Mucosa of descending colon (tissue), 3 donors: Measurements from ENCODE around the gene ASB2. TPM values are rescaled to one million over a fixed set of nuclear protein-coding genes. Genes with fewer than 3 reads are reported as not detected.
A peak's percentile ranks its signal among the peaks of the same experiment; 100 is the strongest.

Source experiments
- ATAC-seq: fragments of 200-7000 bp; cut with Tn5 transposase; one replicate; pipeline ENCODE4 v1.9.1; 2020; ENCODE audit warnings: mild to moderate bottlenecking, moderate library complexity
- DNase-seq, 3 donors: peaks; one replicate each; pipeline ENCODE4 v3.0.0-alpha.2; 2020
- H3K36me3 ChIP-seq: fragments of 200-600 bp; one replicate; pipeline ENCODE4 v1.8.0; 2021; ENCODE audit warnings: low read depth, mild to moderate bottlenecking
- H3K4me1 ChIP-seq: fragments of 200-600 bp; one replicate; pipeline ENCODE4 v1.8.0; 2021; ENCODE audit warnings: low read depth, mild to moderate bottlenecking
- H3K4me3 ChIP-seq: fragments of 200-600 bp; one replicate; pipeline ENCODE4 v1.8.0; 2021; ENCODE audit warnings: mild to moderate bottlenecking
- H3K9me3 ChIP-seq: fragments of 200-600 bp; one replicate; pipeline ENCODE4 v1.8.0; 2021; ENCODE audit warnings: mild to moderate bottlenecking
- CTCF ChIP-seq: fragments of 200-600 bp; IDR thresholded peaks from one replicate; pipeline ENCODE4 v1.8.0; 2022; ENCODE audit warnings: antibody characterized with exemption, mild to moderate bottlenecking
- intact Hi-C, 2 donors: fragments of 100-400 bp; cut with DNase I in 1 of 2; cut with micrococcal nuclease in 1 of 2; formaldehyde crosslinking; loops; one replicate each; pipeline versions ENCODE4 v1.11.0 to v1.11.1; 2022; cut with DNase I, micrococcal nuclease
- total RNA-seq, 3 donors: library from RNA; stranded (reverse); fragmentation: NEBNext Ultra II Directional in 2 of 3; extraction: Animal tissue kit (Norgen Biotek cat#: 25700) in 2 of 3; gene quantifications; one replicate each; pipeline versions ENCODE4 v1.2.1 to v1.2.4, GENCODE V29; 2021 to 2023
- donor health status: DM: no; HTN: no; CAD: no; lungs with moderate emphysema.
- donor health status: DM: no; HTN: no; CAD: no.
- donor health status: DM: no; HTN: yes; CAD: no.

Gene ASB2
- total RNA-seq, 3 donors from 2014 or later: 5.2 to 89.1 (median 8.8) TPM

DNA sequence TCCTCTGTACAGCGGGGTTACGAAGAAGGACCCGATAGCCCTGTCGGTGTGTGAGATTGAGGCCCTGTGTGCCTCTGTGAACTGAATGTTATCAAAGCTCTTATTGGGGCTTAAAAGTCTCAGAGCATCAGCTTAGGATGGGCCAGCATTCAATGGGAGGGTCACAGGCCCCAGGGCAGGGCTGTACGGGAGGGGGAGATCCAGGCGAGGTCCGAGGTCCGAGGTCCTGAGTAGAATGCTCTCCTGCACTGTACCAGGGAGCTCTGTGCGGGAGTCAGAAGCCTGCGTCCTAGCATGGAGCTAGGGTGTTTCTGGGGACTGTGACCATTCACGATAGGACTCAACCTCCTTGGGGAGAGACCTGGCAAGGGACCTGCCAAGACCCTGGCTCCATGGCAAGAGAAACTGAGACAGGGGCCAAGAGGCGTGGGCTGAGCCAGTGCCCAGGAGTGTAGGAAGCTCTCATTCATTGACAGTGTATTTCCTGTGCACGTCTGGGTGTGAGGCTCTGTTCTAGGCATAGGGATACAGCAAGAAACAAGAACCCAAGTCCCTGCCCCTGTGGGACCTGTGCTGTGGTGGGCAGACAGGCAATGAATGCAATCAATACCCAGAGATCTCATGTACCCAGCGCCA, 61.2 kb downstream of the ASB2 start:
- Histone ChIP-seq H3K4me1 (no peaks in the 10 kb centered on the region), H3K9me3 (no peaks in the 10 kb centered on the region), H3K4me3 (no peak overlapping the region), H3K36me3 (no peaks in the 10 kb centered on the region)
- ATAC-seq: no peak
- no peak for TF ChIP-seq CTCF
- intact Hi-C loops: no loop called here
- DNase-seq: peak in 1 of 3 donors; percentile 9

DNA sequence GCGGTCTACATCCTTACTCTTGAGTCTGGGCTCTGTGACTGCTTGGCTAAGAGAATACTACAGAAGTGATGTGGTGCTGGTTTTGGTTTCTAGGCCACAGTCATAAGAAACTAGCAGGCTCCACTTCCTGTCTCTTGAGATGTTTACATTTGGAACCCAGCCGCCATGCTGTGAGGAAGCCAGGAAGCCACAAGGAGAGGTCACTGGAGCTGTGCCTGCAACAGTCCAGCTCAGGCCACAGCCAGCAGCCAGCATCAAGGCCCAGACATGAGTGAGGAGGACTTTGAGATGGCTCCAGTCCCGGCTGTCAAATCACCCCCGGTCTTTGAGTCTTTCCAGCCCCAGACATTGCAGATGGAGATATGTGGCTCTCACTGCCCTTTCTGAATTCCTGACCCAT, 62.1 kb downstream of the ASB2 start:
- intact Hi-C loops: no loop called here
- Histone ChIP-seq H3K36me3 (no peaks in the 10 kb centered on the region), H3K9me3 (no peaks in the 10 kb centered on the region), H3K4me1 (no peaks in the 10 kb centered on the region), H3K4me3 (no peak overlapping the region)
- no peak for ATAC-seq
- no peak for DNase-seq
- no peak for TF ChIP-seq CTCF

- Histone ChIP-seq H3K36me3 (no peaks in the 10 kb centered on the region), H3K9me3 (no peaks in the 10 kb centered on the region), H3K4me3 (no peak overlapping the region), H3K4me1 (no peaks in the 10 kb centered on the region)
- DNase-seq: no peak
- TF ChIP-seq CTCF: no peak
- intact Hi-C loops: no loop called here
- no peak for ATAC-seq
These were observed 63.6 kb downstream of the ASB2 start for GRCh38 chr14:93912782-93913181.

DNA sequence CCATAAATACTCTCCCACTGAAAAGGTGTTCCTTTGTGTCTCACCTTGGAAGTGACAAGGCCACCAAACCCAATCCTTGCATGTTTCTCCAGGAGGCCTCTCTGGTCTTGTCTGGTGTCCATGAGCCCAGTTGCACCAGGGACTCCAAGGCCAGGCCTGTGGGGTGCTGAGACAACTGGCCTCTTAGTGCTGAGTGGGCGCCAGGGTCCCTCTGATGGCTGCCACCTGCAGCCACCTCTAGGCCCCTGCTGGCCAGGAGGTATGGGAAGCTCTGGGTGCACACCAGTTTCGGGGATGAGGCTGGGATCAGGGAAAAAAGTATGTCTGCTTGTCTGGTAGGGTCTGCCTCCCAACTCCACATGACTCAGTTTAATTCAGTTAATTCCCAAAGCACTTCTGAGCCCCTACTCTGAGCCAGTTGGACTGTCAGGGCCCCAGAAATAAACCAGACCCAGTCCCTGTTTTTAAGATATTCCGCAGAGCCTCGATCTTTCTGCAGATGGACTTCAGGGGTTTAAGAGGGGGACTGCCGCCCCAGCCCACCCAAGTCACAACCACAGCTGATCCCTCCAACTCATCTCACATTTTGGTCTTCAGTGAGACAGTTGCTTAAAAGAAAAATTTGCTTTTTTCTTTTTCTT, 64.3 kb downstream of the ASB2 start:
- Histone ChIP-seq H3K4me1 (no peaks in the 10 kb centered on the region), H3K9me3 (no peaks in the 10 kb centered on the region), H3K4me3 (no peak overlapping the region), H3K36me3 (no peaks in the 10 kb centered on the region)
- ATAC-seq: no peak
- TF ChIP-seq CTCF: no peak
- DNase-seq: no peak
- intact Hi-C loops: no loop called here

GRCh38 chr14:93909429-93910128, 66.8 kb downstream of the ASB2 start:
- Histone ChIP-seq H3K4me3 (no peak overlapping the region), H3K36me3 (no peaks in the 10 kb centered on the region), H3K9me3 (no peaks in the 10 kb centered on the region), H3K4me1 (no peaks in the 10 kb centered on the region)
- no peak for TF ChIP-seq CTCF
- no peak for DNase-seq
- ATAC-seq: no peak
- intact Hi-C loops: loop anchor here in 1 of 2 donors (5.0 kb wide), 1 partner anchor 257 kb away; no protein-coding TSS in a partner anchor
